Ovary (tissue), 9 donors: ENCODE results near the gene CCDC78. TPM values are rescaled to one million over a fixed set of nuclear protein-coding genes. Genes with fewer than 3 reads are reported as not detected.

ENCODE experiments used
- DNase-seq, 5 donors: peaks; one replicate each; pipeline ENCODE4 v3.0.0-alpha.2; 2019 to 2020
- H3K27ac ChIP-seq, 2 donors: fragments of 200-600 bp; one replicate each; pipeline versions ENCODE4 v1.5.1 to v1.8.0; 2019 to 2022
- H3K27me3 ChIP-seq: fragments of 200-600 bp; one replicate; pipeline ENCODE4 v1.8.0; 2022
- H3K36me3 ChIP-seq: fragments of 200-600 bp; sonication (generic); one replicate; pipeline ENCODE4 v1.5.1; 2019
- H3K4me1 ChIP-seq: one replicate; pipeline ENCODE4 v1.8.1; 2013; ENCODE audit warnings: mild to moderate bottlenecking, moderate library complexity; ENCODE audit not compliant: insufficient read depth
- H3K4me3 ChIP-seq: fragments of 200-600 bp; sonication (generic); one replicate; pipeline ENCODE4 v1.5.1; 2017
- H3K9me3 ChIP-seq, 2 donors: fragments of 200-600 bp in 1 of 2; sonication (generic) in 1 of 2; one replicate each; pipeline versions ENCODE4 v1.5.1 to v1.8.1; 2013 to 2019; ENCODE audit warnings: mild to moderate bottlenecking in 1 of 2, moderate library complexity in 1 of 2
- EP300 ChIP-seq: sonication (generic); formaldehyde crosslinking; IDR thresholded peaks from one replicate; pipeline ENCODE4 v1.6.1; 2017; ENCODE audit warnings: antibody characterized with exemption
- POLR2A ChIP-seq: fragments of 450-650 bp; IDR thresholded peaks from one replicate; pipeline ENCODE4 v1.6.1; 2017; ENCODE audit warnings: antibody characterized with exemption, mild to moderate bottlenecking, moderate library complexity
- WGBS, 3 donors: extraction: QIAGEN DNeasy Blood & Tissue Kit in 1 of 3; methylation state at CpG; one replicate each; pipeline versions ENCODE4 v1.1.5 to v1.1.7; 2013 to 2017; 5-methylcytosine and 5-hydroxymethylcytosine counted together
- intact Hi-C, 4 donors: fragments of 100-400 bp; cut with DNase I; formaldehyde crosslinking; loops; one replicate each; pipeline versions ENCODE4 v1.11.0 to v1.15.1; 2022 to 2023
- polyA plus RNA-seq, 2 donors: library from polyadenylated mRNA; stranded (reverse); fragments of 200-250 nt in 1 of 2; fragments of 350-450 nt in 1 of 2; fragmentation: Illumina TruSeq in 1 of 2; extraction: RNeasy Lipid Tissue Mini Kit (QIAGEN cat#74804) in 1 of 2; gene quantifications; one replicate each; pipeline ENCODE4 v1.2.3, GENCODE V29; 2013 to 2014
- total RNA-seq, 7 donors: library from RNA; depleted of rRNA in 2 of 7; stranded (reverse); fragments of >200 nt in 2 of 7; fragmentation: NEBNext Ultra II Directional in 3 of 7; extraction: Animal tissue kit (Norgen Biotek cat#: 25700) in 3 of 7; gene quantifications; one replicate each; pipeline versions ENCODE4 v1.1.0 to v1.2.4, GENCODE V29; 2016 to 2023
- TF ChIP-seq, protein P1 (sequence below), 3 donors: fragments of 450-650 bp in 2 of 3; fragments of 200-600 bp in 1 of 3; IDR thresholded peaks; one replicate each; pipeline versions ENCODE4 v1.5.1 to v1.8.0; 2016 to 2022; ENCODE audit warnings: antibody characterized with exemption in 3 of 3, mild to moderate bottlenecking in 1 of 3
- donor health status: DM: no; HTN: no; CAD: no; lungs with moderate emphysema.
- donor health status: DM: no; HTN: no; CAD: no.
- donor health status: Bipolar disorder and iron deficiency.
- donor health status: DM: yes; HTN: yes; CAD: no.
- donor health status: DM: no; HTN: no; CAD: no.
- donor health status: DM: yes; HTN: yes; CAD: no.

The CCDC78 gene
- total and polyA plus RNA-seq, 9 donors = 0.40 to 44.3 (median 4.6) TPM; not detected in 2

DNA sequence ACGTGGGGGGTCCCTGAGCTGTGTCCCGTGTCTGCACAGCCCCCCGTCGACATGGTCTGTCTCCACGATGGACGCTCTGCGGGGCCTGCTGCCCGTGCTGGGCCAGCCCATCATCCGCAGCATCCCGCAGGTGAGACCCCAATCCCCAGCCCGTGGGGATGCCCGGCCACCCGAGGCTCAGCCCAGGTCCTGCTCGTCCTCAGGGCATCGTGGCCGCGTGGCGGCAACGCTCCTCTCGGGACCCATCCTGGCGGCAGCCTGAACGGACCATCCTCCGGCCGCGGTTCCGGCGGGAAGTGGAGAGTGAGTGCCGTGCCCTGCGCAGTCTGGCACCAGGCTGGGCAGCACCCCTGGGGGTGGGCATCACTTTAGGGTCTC lies 39.2 kb upstream of the CCDC78 start:
- no peaks in the 10 kb centered on the region for H3K27me3 ChIP-seq
- WGBS, 3 donors = 88 to 94% (median 93%) methylated on average over 29 of the region's 29 CpGs
- H3K4me3 ChIP-seq = no peak overlapping the region
- no peak overlapping the region for H3K27ac ChIP-seq
- H3K36me3 ChIP-seq = no peaks in the 10 kb centered on the region
- H3K4me1 ChIP-seq = no peaks in the 10 kb centered on the region
- TF ChIP-seq, protein P1, sequence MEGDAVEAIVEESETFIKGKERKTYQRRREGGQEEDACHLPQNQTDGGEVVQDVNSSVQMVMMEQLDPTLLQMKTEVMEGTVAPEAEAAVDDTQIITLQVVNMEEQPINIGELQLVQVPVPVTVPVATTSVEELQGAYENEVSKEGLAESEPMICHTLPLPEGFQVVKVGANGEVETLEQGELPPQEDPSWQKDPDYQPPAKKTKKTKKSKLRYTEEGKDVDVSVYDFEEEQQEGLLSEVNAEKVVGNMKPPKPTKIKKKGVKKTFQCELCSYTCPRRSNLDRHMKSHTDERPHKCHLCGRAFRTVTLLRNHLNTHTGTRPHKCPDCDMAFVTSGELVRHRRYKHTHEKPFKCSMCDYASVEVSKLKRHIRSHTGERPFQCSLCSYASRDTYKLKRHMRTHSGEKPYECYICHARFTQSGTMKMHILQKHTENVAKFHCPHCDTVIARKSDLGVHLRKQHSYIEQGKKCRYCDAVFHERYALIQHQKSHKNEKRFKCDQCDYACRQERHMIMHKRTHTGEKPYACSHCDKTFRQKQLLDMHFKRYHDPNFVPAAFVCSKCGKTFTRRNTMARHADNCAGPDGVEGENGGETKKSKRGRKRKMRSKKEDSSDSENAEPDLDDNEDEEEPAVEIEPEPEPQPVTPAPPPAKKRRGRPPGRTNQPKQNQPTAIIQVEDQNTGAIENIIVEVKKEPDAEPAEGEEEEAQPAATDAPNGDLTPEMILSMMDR (IDR thresholded peaks at IDR 0.05) = no peak
- no peak for TF ChIP-seq EP300
- no peaks in the 10 kb centered on the region for H3K9me3 ChIP-seq
- intact Hi-C loops = no loop called here
- no peak for DNase-seq

DNA sequence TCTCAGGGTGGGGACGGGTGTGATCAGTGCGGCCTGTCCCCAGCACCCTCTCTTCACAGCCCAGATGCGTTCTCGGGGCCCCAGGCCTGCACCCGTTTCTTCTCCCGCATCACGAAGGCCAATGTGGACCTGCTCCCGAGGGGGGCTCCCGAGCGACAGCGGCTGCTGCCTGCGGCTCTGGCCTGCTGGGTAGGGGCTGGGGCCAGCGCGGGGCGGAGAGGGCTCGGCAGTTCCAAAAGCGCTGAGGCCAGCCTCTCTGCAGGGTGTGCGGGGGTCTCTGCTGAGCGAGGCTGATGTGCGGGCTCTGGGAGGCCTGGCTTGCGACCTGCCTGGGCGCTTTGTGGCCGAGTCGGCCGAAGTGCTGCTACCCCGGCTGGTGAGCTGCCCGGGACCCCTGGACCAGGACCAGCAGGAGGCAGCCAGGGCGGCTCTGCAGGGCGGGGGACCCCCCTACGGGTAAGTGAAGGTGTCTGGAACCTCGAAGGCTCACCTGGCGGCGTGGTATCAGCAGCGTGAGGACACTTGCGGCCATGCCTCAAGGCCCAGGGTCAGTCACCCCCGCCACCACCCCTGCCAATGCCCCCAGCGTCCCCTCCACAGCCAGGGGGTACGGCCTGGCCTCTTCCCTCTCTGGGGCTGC lies 38.7 kb upstream of the CCDC78 start:
- 80 to 84% (median 81%) methylated on average over 34 to 38 of the region's 38 CpGs for WGBS, 3 donors
- no peak for TF ChIP-seq POLR2A
- TF ChIP-seq, protein P1 (IDR thresholded peaks at IDR 0.05) = no peak
- no peak for TF ChIP-seq EP300
- intact Hi-C loops = no loop called here
- Histone ChIP-seq H3K27ac (no peak overlapping the region), H3K4me1 (no peaks in the 10 kb centered on the region), H3K4me3 (no peak overlapping the region), H3K36me3 (no peaks in the 10 kb centered on the region), H3K9me3 (no peaks in the 10 kb centered on the region), H3K27me3 (no peaks in the 10 kb centered on the region)
- no peak for DNase-seq

DNA sequence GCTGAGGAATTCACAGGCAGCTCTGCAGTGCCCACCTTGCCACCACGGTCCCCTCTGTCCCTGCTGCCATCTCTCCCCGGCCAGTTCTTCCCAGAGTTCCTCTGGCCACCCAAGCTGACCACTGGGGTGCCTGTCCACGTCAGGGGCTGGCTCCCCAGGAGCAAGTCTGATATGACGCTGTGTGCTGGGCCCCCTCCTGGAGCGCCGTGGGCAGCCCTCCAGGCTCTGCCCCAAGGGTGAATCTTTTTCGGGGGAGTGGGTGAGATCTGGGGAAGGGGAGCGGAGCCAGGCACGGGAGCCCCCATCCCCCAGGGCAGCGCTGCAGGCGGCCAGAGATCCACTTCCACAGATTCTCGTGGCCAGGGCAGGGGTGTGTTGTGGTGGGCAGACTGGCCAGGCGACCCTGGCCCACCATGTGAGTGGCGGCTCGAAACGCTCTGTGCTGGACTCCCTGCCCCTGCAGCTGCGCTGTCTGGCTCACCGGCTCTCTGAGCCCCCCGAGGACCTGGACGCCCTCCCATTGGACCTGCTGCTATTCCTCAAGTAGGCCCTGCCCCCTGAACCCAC lies 38.0 kb upstream of the CCDC78 start:
- H3K4me1 ChIP-seq = no peaks in the 10 kb centered on the region
- no peak overlapping the region for H3K4me3 ChIP-seq
- no peak for DNase-seq
- H3K36me3 ChIP-seq = no peaks in the 10 kb centered on the region
- no peaks in the 10 kb centered on the region for H3K9me3 ChIP-seq
- no peak overlapping the region for H3K27ac ChIP-seq
- no peak for TF ChIP-seq POLR2A
- no peak for TF ChIP-seq EP300
- TF ChIP-seq, protein P1 (IDR thresholded peaks at IDR 0.05) = no peak
- 29 to 40% (median 30%) methylated on average over 14 to 20 of the region's 20 CpGs for WGBS, 3 donors
- intact Hi-C loops = no loop called here
- H3K27me3 ChIP-seq = no peaks in the 10 kb centered on the region

DNA sequence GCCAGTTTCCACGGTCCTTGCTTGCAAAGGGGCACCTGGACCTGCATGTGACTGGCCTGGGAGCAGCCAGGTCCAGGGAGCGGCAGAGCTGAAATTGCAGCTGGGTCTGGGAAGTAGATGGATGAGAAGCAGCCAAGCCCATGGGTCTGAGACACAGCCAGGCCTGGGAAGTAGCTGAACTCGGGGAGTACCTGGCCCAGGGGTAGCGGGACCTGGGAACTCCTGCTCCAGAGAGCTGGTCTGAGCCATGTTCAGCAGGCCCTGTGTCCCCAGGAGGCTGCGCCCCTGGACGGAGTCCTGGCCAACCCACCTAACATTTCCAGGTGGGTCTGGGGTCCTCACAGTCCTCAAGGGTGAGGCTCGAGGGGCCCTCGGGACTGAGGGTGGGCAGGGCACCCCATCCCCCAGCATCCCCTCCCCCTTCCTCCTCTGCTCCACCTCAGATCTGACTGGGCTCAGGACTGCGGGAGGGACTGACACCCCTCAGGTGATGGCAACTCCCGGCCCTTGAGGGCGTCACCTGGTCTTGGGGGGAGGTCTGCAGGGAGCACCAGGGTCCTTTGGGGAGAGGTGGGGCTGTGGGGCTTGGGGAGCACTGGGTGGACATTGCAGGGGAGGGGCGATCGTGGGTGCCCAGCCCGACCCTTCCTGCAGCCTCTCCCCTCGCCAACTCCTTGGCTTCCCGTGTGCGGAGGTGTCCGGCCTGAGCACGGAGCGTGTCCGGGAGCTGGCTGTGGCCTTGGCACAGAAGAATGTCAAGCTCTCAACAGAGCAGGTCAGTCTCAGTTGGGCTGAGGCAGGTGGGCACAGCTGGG lies 37.3 kb upstream of the CCDC78 start:
- 49 to 58% (median 50%) methylated on average over 14 to 21 of the region's 21 CpGs for WGBS, 3 donors
- no peak for DNase-seq
- intact Hi-C loops = no loop called here
- Histone ChIP-seq H3K36me3 (no peaks in the 10 kb centered on the region), H3K27me3 (no peaks in the 10 kb centered on the region), H3K9me3 (no peaks in the 10 kb centered on the region), H3K27ac (no peak overlapping the region), H3K4me1 (no peaks in the 10 kb centered on the region), H3K4me3 (no peak overlapping the region)
- TF ChIP-seq POLR2A (no peak), EP300 (no peak)
